GM19452 (cell line): ENCODE measurements around the gene TMEM203.

Experiments
- ATAC-seq: cut with Tn5 transposase; IDR thresholded peaks from one replicate; pipeline ENCODE4 v1.9.1; 2021; ENCODE audit not compliant: unreplicated experiment

TMEM203 gene

GRCh38 chr9:137230705-137231371 is 25.4 kb upstream of the TMEM203 start, which contains the start of gene SLC34A3:
Gene SLC34A3 (plus strand): TSS chr9:137230901. CDS start chr9:137231703, 802 bp downstream.
- ATAC-seq, result no peak

GRCh38 chr9:137229903-137230704 is 24.7 kb upstream of the TMEM203 start:
- no peak for ATAC-seq

- no peak for ATAC-seq
These were observed 23.8 kb upstream of the TMEM203 start for GRCh38 chr9:137228968-137229896.

GRCh38 chr9:137228506-137228967 is 23.1 kb upstream of the TMEM203 start:
- ATAC-seq, result no peak

- no peak for ATAC-seq
These were observed 22.5 kb upstream of the TMEM203 start for GRCh38 chr9:137227853-137228505.

- ATAC-seq, result no peak
These were observed 21.8 kb upstream of the TMEM203 start, which contains the start of gene RNF224 for GRCh38 chr9:137227054-137227852. Gene RNF224 (plus strand): TSS chr9:137227502. CDS start chr9:137228336, 834 bp downstream.

- no peak for ATAC-seq
These were observed 21.0 kb upstream of the TMEM203 start for GRCh38 chr9:137226338-137227053.

GRCh38 chr9:137225699-137226331 is 20.4 kb upstream of the TMEM203 start:
- no peak for ATAC-seq

- no peak for ATAC-seq
These were observed 19.6 kb upstream of the TMEM203 start, which contains the start of gene CYSRT1 for GRCh38 chr9:137224830-137225694. Gene CYSRT1 (plus strand): TSS chr9:137225174. CDS start chr9:137225622, 448 bp downstream.

- peak; percentile 62 for ATAC-seq
These were observed 17.9 kb upstream of the TMEM203 start for GRCh38 chr9:137223078-137223970.

- peak; percentile 1 for ATAC-seq
These were observed 17.0 kb upstream of the TMEM203 start, which contains the start of gene RNF208 for GRCh38 chr9:137222190-137223077. Gene RNF208 (minus strand): TSS chr9:137222240. CDS start chr9:137221212, 1,028 bp downstream.

GRCh38 chr9:137221506-137222111 is 16.2 kb upstream of the TMEM203 start:
- no peak for ATAC-seq

- ATAC-seq, result no peak
These were observed 15.7 kb upstream of the TMEM203 start for GRCh38 chr9:137221095-137221505.

GRCh38 chr9:137220317-137221094 is 15.1 kb upstream of the TMEM203 start:
- ATAC-seq, result no peak
